ENCODE results near the gene ZMYM3.

ZMYM3 gene

GRCh38 chrX:71254092-71254963 lies at the start of gene ZMYM3:
Gene ZMYM3 (minus strand): TSS chrX:71254140. CDS start chrX:71253255, 885 bp downstream.
- TF ChIP-seq GATA2 (IDR thresholded peaks at IDR 0.05; ENCODE audit: low read depth, low read length) (no peak), GATA3 (IDR thresholded peaks at IDR 0.05; ENCODE audit: low read depth, low read length) (no peak)

GRCh38 chrX:71302461-71303213 lies 48.7 kb upstream of the ZMYM3 start:
- TF ChIP-seq GATA3 (IDR thresholded peaks at IDR 0.05; ENCODE audit: low read depth, low read length) (no peak), GATA2 (IDR thresholded peaks at IDR 0.05; ENCODE audit: low read depth, low read length) (no peak)

DNA sequence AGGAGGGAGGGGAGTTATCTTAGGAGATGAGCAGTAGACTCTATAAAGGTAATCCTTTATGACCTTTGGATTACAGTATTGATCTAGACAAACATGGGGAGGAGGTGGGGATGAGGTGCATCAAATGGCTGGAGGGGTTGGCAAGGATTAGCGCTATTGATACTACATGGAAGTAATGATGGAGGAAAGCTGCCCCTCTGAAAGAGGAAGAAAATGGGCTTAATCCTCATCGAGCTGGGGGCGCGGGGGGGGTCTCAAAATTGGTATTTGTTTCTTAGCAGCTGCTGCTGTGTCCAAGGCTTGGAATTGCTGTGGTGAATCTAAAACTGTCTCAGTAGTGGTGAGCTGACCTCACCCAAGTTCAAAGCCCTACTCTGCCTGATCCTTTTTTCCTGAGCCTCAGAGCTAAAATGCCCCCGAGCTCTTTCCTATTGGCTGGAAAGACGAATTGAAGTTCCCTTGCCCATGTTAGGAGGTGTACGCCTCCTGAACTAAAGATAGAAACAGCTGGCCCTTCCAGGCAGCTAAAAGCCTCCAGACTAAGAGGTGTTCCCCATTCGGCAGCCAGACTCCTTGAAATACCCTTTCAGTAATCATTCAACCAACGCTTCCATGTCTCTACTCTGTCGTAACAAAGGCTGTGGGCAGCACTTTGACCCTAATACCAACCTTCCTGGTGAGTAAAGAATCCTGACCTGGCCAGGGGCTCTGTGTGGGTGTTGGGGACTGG lies 47.4 kb upstream of the ZMYM3 start, which contains the start of gene ITGB1BP2:
TSS of gene ITGB1BP2 (plus strand) at position 556 of the 730 bp plus-strand sequence. CDS start at position 613, 57 bp downstream.
- no peak for TF ChIP-seq GATA3 (IDR thresholded peaks at IDR 0.05; ENCODE audit: low read depth, low read length)
- TF ChIP-seq GATA2 (IDR thresholded peaks at IDR 0.05; ENCODE audit: low read depth, low read length) = no peak

GRCh38 chrX:71298119-71298518 lies 44.2 kb upstream of the ZMYM3 start:
- TF ChIP-seq GATA2 (IDR thresholded peaks at IDR 0.05; ENCODE audit: low read depth, low read length) = no peak
- no peak for TF ChIP-seq GATA3 (IDR thresholded peaks at IDR 0.05; ENCODE audit: low read depth, low read length)

- TF ChIP-seq GATA3 (IDR thresholded peaks at IDR 0.05; ENCODE audit: low read depth, low read length) (no peak), GATA2 (IDR thresholded peaks at IDR 0.05; ENCODE audit: low read depth, low read length) (no peak)
Measured at GRCh38 chrX:71296806-71297205, 42.9 kb upstream of the ZMYM3 start.

- no peak for TF ChIP-seq GATA3 (IDR thresholded peaks at IDR 0.05; ENCODE audit: low read depth, low read length)
- no peak for TF ChIP-seq GATA2 (IDR thresholded peaks at IDR 0.05; ENCODE audit: low read depth, low read length)
Measured at GRCh38 chrX:71292669-71293365, 38.9 kb upstream of the ZMYM3 start.

DNA sequence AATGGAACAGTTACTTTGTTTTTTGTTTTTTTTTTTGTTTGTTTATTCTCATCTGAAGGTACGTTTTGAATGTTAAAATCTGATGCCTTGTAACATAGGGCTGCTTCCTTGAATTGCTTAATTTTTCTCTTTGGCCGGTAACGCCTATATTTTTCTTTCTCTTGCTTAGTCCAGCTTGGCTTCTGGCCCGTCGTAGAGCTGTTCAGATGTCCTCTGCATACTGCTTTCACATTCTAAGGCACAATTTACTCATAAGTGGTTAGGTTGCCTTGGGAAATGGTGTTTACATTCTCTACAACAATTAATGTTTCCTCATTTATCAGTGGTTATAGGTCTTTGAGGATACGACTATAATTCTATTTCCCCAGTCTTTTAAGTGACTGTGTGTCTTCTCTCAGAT lies 37.4 kb upstream of the ZMYM3 start:
- TF ChIP-seq GATA2 (IDR thresholded peaks at IDR 0.05; ENCODE audit: low read depth, low read length) = no peak
- TF ChIP-seq GATA3 (IDR thresholded peaks at IDR 0.05; ENCODE audit: low read depth, low read length) = no peak

GRCh38 chrX:71285929-71286328 lies 32.0 kb upstream of the ZMYM3 start:
- TF ChIP-seq GATA3 (IDR thresholded peaks at IDR 0.05; ENCODE audit: low read depth, low read length) (no peak), GATA2 (IDR thresholded peaks at IDR 0.05; ENCODE audit: low read depth, low read length) (no peak)

GRCh38 chrX:71283403-71284143 lies 29.6 kb upstream of the ZMYM3 start, which contains the start of gene NONO:
Gene NONO (plus strand): TSS chrX:71283635. CDS start chrX:71290638, 7,003 bp downstream.
- TF ChIP-seq GATA3 (IDR thresholded peaks at IDR 0.05; ENCODE audit: low read depth, low read length) = no peak
- no peak for TF ChIP-seq GATA2 (IDR thresholded peaks at IDR 0.05; ENCODE audit: low read depth, low read length)

DNA sequence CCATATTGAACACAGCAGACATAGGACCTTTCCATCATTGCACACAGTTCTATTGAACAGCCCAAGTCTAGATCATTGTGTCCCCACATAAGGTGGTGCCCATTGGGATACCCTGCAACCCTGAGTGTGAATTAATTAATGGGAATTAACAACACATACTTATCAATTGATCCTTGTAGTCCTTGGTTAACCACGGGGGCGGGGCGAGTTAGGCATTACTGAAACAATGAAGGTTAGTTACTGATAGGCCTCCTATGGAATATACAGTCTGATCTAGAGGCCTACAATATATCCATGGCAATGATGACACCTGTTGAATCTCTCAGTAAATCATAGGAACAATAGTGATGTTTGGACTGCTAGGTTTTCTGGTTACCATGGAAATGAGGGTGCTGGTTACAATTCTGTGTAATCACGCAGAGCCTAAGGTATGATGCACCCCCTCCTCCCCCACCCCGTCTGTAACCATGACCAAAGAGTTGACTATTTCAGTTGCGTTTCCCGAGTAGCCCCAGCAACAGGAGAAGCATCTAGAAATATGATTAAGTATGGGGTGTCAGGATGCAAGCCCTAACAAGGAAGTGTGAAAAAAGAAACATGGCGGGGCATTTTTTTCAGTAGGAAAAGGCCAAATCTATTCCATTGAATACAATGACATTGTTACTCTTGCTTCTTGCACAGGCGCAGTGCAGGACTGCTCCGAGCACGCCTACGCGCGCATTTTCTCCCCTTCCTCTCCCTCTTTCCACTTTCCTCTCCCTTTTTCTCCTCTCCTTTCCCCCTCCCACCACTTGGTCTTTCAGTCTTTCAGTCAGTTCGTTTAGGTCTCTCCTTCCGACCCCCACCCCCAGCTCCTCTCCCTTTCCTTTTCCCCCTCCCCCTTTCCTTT lies 28.8 kb upstream of the ZMYM3 start:
- TF ChIP-seq GATA2 (IDR thresholded peaks at IDR 0.05; ENCODE audit: low read depth, low read length) = no peak
- no peak for TF ChIP-seq GATA3 (IDR thresholded peaks at IDR 0.05; ENCODE audit: low read depth, low read length)

DNA sequence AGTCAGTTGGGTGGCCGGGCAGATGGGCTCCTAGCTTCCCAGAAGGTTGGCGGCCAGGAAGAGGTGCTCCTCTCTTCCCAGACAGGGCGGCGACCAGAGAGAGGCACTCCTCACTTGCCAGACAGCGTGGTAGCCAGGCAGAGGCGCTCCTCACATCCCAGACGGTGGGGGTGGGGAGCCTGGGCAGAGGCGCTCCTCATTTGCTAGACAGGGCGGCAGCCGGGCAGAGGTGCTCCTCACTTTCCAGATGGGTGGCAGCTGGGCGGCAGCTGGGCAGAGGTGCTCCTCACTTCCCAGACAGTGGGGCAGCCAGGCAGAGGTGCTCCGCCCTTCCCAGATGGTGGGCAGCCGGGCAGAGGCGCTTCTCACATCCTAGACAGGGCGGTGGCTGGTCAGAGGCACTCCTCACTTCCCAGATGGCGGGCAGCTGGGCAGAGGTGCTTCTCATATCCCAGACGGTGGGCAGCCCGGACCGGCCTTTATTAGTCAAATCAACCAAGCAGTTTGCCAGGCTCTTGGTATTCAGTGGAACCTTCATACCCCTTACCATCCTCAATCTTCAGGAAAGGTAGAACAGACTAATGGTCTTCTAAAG lies 16.0 kb upstream of the ZMYM3 start:
- TF ChIP-seq GATA3 (IDR thresholded peaks at IDR 0.05; ENCODE audit: low read depth, low read length) (no peak), GATA2 (IDR thresholded peaks at IDR 0.05; ENCODE audit: low read depth, low read length) (no peak)

Data from SH-SY5Y (cell line).